Sigmoid colon (tissue), 7 donors: ENCODE measurements around the gene ACTA2. TPM values are rescaled to one million over a fixed set of nuclear protein-coding genes. Genes with fewer than 3 reads are reported as not detected.

Experiments used
- DNase-seq: peaks from one replicate; pipeline ENCODE4 v3.0.0-alpha.2; 2019
- H3K27ac ChIP-seq, 4 donors: fragments of 200-600 bp; sonication (generic); one replicate each; pipeline ENCODE4 v1.5.1; 2016 to 2019; ENCODE audit warnings: mild to moderate bottlenecking in 1 of 4
- H3K27me3 ChIP-seq, 3 donors: fragments of 200-600 bp; sonication (generic); one replicate each; pipeline ENCODE4 v1.5.1; 2019; ENCODE audit warnings: mild to moderate bottlenecking in 1 of 3
- H3K36me3 ChIP-seq, 4 donors: fragments of 200-600 bp; sonication (generic); one replicate each; pipeline ENCODE4 v1.5.1; 2016 to 2019
- H3K4me1 ChIP-seq, 4 donors: fragments of 200-600 bp; sonication (generic); one replicate each; pipeline ENCODE4 v1.5.1; 2017 to 2019
- H3K4me3 ChIP-seq, 4 donors: fragments of 200-600 bp; sonication (generic); one replicate each; pipeline ENCODE4 v1.5.1; 2017 to 2019; ENCODE audit warnings: mild to moderate bottlenecking in 2 of 4, moderate library complexity in 1 of 4
- H3K9me3 ChIP-seq, 4 donors: fragments of 200-600 bp in 3 of 4; sonication (generic) in 3 of 4; one replicate each; pipeline versions ENCODE4 v1.5.1 to v1.6.1; 2013 to 2019
- EP300 ChIP-seq, 4 donors: sonication (generic); formaldehyde crosslinking; IDR thresholded peaks; one replicate each; pipeline ENCODE4 v1.6.1; 2017; ENCODE audit warnings: antibody characterized with exemption in 4 of 4
- POLR2A ChIP-seq, 2 donors: fragments of 450-650 bp; IDR thresholded peaks; one replicate each; pipeline ENCODE4 v1.6.1; 2016; ENCODE audit warnings: antibody characterized with exemption in 2 of 2, mild to moderate bottlenecking in 2 of 2, moderate library complexity in 2 of 2
- POLR2AphosphoS5 ChIP-seq, 4 donors: sonication (generic); formaldehyde crosslinking; IDR thresholded peaks; one replicate each; pipeline ENCODE4 v1.6.1; 2017; ENCODE audit warnings: antibody characterized with exemption in 4 of 4
- WGBS, 2 donors: extraction: QIAGEN DNeasy Blood & Tissue Kit; methylation state at CpG; one replicate each; pipeline ENCODE4 v1.1.7; 2013; 5-methylcytosine and 5-hydroxymethylcytosine counted together
- intact Hi-C: fragments of 100-400 bp; cut with DNase I; formaldehyde crosslinking; loops from one replicate; pipeline ENCODE4 v1.15.1; 2023
- polyA plus RNA-seq, 3 donors: library from polyadenylated mRNA; stranded (reverse); fragments of 200-250 nt; gene quantifications; one replicate each; pipeline ENCODE4 v1.2.3, GENCODE V29; 2013
- total RNA-seq, 4 donors: library from RNA; depleted of rRNA; stranded (reverse); fragments of >200 nt; gene quantifications; one replicate each; pipeline ENCODE4 v1.1.0, GENCODE V29; 2016
- TF ChIP-seq, protein P1 (sequence below), 4 experiments: fragments of 450-650 bp in 3 of 4; fragments of 200-600 bp in 1 of 4; IDR thresholded peaks; one replicate each; pipeline ENCODE4 v1.5.1; 2016 to 2019; ENCODE audit warnings: antibody characterized with exemption in 4 of 4, mild to moderate bottlenecking in 3 of 4, moderate library complexity in 2 of 4
- donor health status: healthy with polysubstance abuse.
- donor health status: Bipolar disorder and iron deficiency.
- donor health status: healthy.

Gene ACTA2
- total and polyA plus RNA-seq, 7 donors = 43.7 to 5,444 (median 2,072) TPM

DNA sequence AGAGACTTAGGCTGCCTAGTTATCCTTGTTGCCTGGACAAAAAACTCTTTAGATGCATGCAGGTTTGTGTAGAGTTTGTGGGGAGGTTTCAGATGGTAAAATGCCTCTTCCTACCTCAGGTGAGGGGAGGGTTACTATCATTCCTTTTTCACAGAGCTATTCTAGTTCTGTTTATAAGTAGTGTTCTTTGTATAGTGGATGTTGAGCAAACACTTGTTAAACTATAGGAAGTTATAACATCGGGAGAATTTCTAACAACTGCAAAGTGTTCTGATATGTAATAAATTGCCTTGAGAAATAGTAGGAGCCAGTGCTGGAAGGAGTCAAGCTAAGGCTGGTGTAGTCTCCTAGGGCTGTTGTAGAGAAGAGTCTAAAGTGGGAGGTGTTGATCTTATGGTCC is 31.4 kb upstream of the ACTA2 start:
- DNase-seq = no peak
- Histone ChIP-seq H3K27me3 (no peaks in the 10 kb centered on the region), H3K36me3 (no peaks in the 10 kb centered on the region), H3K4me1 (peaks cover 0 to 83% (median 69%) of the 10 kb centered on the region in 4 donors), H3K27ac (peak overlapping the region; percentile 59 to 98 (median 84)), H3K4me3 (no peak overlapping the region), H3K9me3 (no peaks in the 10 kb centered on the region)
- 9 to 58% methylated on average over 1 of the region's 1 CpG for WGBS, 2 donors
- TF ChIP-seq POLR2AphosphoS5 (IDR thresholded peaks at IDR 0.05) (no peak), EP300 (IDR thresholded peaks at IDR 0.05) (no peak), POLR2A (IDR thresholded peaks at IDR 0.05) (no peak)
- TF ChIP-seq, protein P1, sequence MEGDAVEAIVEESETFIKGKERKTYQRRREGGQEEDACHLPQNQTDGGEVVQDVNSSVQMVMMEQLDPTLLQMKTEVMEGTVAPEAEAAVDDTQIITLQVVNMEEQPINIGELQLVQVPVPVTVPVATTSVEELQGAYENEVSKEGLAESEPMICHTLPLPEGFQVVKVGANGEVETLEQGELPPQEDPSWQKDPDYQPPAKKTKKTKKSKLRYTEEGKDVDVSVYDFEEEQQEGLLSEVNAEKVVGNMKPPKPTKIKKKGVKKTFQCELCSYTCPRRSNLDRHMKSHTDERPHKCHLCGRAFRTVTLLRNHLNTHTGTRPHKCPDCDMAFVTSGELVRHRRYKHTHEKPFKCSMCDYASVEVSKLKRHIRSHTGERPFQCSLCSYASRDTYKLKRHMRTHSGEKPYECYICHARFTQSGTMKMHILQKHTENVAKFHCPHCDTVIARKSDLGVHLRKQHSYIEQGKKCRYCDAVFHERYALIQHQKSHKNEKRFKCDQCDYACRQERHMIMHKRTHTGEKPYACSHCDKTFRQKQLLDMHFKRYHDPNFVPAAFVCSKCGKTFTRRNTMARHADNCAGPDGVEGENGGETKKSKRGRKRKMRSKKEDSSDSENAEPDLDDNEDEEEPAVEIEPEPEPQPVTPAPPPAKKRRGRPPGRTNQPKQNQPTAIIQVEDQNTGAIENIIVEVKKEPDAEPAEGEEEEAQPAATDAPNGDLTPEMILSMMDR (IDR thresholded peaks at IDR 0.05) = no peak
- intact Hi-C loops = no loop called here

DNA sequence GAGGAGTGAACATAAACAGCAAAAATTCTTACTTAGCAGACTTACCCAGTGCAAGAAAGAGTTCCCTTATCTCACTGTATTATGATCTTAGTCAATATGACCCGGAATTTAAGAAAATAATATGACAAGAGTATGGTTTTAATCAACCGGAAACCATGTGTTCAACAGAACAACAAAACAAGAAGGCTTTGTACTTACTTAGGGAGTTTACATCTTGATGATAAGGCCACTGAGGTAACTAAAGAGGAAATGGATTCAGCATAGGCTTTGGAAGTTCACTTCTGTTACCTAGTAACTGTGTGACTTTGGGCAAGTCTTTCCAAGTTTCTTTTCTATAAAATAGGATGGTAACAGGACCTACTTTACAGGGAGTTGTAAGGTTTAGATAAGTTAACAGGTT is 30.6 kb upstream of the ACTA2 start:
- no peaks in the 10 kb centered on the region for H3K9me3 ChIP-seq
- no peak overlapping the region for H3K4me3 ChIP-seq
- intact Hi-C loops = no loop called here
- H3K27me3 ChIP-seq = no peaks in the 10 kb centered on the region
- 24 to 49% methylated on average over 2 of the region's 2 CpGs for WGBS, 2 donors
- DNase-seq = no peak
- H3K36me3 ChIP-seq = no peaks in the 10 kb centered on the region
- H3K4me1 ChIP-seq = peaks cover 0 to 84% (median 76%) of the 10 kb centered on the region in 4 donors
- TF ChIP-seq, protein P1 (IDR thresholded peaks at IDR 0.05) = no peak
- TF ChIP-seq POLR2A (IDR thresholded peaks at IDR 0.05) (no peak), EP300 (IDR thresholded peaks at IDR 0.05) (no peak), POLR2AphosphoS5 (IDR thresholded peaks at IDR 0.05) (no peak)
- H3K27ac ChIP-seq = peak overlapping the region; percentile 80 to 98 (median 84)

DNA sequence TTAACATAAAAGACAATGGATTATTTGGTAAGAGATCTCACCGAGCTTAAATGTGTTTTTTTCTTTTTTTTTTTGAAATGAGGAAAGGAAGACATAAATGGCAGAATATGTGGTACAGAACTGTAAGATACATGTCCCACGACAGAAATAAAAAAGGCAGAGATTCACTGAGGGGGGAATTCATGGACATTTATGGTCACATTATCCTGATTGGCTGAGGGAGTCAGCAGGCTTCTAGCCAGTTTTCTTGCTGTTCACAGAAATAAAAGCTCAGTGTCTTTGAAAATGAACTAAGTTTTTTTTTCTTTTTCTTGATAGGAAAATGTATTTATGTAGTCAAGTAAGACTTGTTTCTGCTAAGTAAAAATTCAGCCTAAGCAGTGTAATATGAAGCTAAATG is 29.8 kb upstream of the ACTA2 start:
- Histone ChIP-seq H3K4me3 (no peak overlapping the region), H3K36me3 (no peaks in the 10 kb centered on the region), H3K9me3 (no peaks in the 10 kb centered on the region), H3K27me3 (no peaks in the 10 kb centered on the region), H3K4me1 (peaks cover 0 to 81% (median 76%) of the 10 kb centered on the region in 4 donors), H3K27ac (peak overlapping the region; percentile 80 to 98 (median 84))
- TF ChIP-seq EP300 (IDR thresholded peaks at IDR 0.05) (no peak), POLR2AphosphoS5 (IDR thresholded peaks at IDR 0.05) (no peak), POLR2A (IDR thresholded peaks at IDR 0.05) (no peak)
- TF ChIP-seq, protein P1 (IDR thresholded peaks at IDR 0.05) = no peak
- intact Hi-C loops = no loop called here
- 77 to 85% methylated on average over 2 of the region's 2 CpGs for WGBS, 2 donors
- no peak for DNase-seq

DNA sequence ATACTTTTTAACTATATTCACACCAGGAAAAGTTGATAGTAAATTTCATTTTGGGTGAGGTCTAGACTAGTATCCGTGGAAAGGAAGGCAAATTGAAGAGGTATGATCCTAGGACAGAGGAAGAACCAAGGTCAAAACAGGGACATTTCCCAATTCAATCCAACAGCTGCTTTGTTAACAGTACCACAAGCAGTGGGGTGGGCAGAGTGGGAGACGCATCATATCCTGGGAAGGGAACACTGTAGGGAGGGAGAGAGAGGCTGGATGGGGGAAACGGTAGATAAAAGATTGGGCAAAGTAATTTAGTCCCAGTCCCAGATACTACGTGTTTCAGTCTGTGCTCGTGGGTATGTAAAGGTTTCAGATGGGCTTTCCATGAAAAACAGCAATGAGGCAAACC is 28.9 kb upstream of the ACTA2 start:
- Histone ChIP-seq H3K27me3 (no peaks in the 10 kb centered on the region), H3K4me3 (no peak overlapping the region), H3K9me3 (no peaks in the 10 kb centered on the region), H3K27ac (peak overlapping the region; percentile 80 to 98 (median 84)), H3K4me1 (peaks cover 0 to 75% (median 72%) of the 10 kb centered on the region in 4 donors), H3K36me3 (no peaks in the 10 kb centered on the region)
- TF ChIP-seq, protein P1 (IDR thresholded peaks at IDR 0.05) = no peak
- TF ChIP-seq POLR2A (IDR thresholded peaks at IDR 0.05) = no peak
- TF ChIP-seq POLR2AphosphoS5 (IDR thresholded peaks at IDR 0.05) = no peak
- TF ChIP-seq EP300 (IDR thresholded peaks at IDR 0.05) = no peak
- DNase-seq = no peak
- intact Hi-C loops = no loop called here
- 91 to 94% methylated on average over 5 of the region's 5 CpGs for WGBS, 2 donors

DNA sequence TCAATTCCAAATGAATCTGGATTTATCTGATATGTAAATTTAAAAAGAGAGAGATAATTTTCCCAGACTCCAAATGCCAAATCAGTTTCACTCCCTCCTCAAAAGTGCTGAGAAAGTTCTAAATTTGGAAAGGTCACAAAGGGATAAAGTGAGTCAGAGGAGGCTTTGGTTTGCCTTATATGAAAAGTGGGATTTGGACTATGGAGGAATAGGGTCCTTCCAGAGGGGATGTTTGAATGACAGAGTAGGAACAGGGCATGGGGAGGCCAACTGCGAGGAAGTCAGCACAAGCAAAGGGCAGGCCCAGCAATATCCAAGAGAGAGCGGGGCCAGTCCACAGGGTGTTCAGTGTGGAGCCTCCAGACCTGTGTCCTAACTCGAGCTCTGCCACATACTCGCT is 28.2 kb upstream of the ACTA2 start:
- Histone ChIP-seq H3K27me3 (no peaks in the 10 kb centered on the region), H3K36me3 (no peaks in the 10 kb centered on the region), H3K9me3 (no peaks in the 10 kb centered on the region), H3K27ac (peak overlapping the region; percentile 80 to 98 (median 84)), H3K4me1 (peaks cover 0 to 73% (median 70%) of the 10 kb centered on the region in 4 donors), H3K4me3 (no peak overlapping the region)
- no peak for DNase-seq
- intact Hi-C loops = no loop called here
- 70 to 93% methylated on average over 4 of the region's 4 CpGs for WGBS, 2 donors
- TF ChIP-seq, protein P1 (IDR thresholded peaks at IDR 0.05) = no peak
- TF ChIP-seq EP300 (IDR thresholded peaks at IDR 0.05) (no peak), POLR2AphosphoS5 (IDR thresholded peaks at IDR 0.05) (no peak), POLR2A (IDR thresholded peaks at IDR 0.05) (no peak)
